HL-60 (cell line): ENCODE data around the gene NRXN2.
"Not testable (repeated sequence)": the region's sequence is repeated elsewhere in the genome, so short reads cannot be mapped to it uniquely, and the experiment has no call there.

Experiments
- DNase-seq, 2 experiments: peaks; one replicate each; pipeline ENCODE4 v3.0.0-alpha.2; 2010 to 2020; ENCODE audit warnings: low read depth in 1 of 2, low spot score in 1 of 2
- H3K27ac ChIP-seq: fragments of 250-450 bp; sonication (Bioruptor Pico); replicated peaks from 2 replicates; pipeline ENCODE4 v1.5.1; 2020; ENCODE audit warnings: mild to moderate bottlenecking, moderate library complexity
- H3K27me3 ChIP-seq: fragments of 250-450 bp; sonication (Bioruptor Pico); 2 replicates; pipeline ENCODE4 v1.5.1; 2021; ENCODE audit warnings: mild to moderate bottlenecking, moderate library complexity; ENCODE audit not compliant: insufficient read depth, poor library complexity, severe bottlenecking
- H3K4me3 ChIP-seq: replicated peaks from 2 replicates; pipeline ENCODE4 v1.5.1; 2011; ENCODE audit warnings: mild to moderate bottlenecking, control low read depth, low read length; ENCODE audit not compliant: insufficient read depth
- GABPA ChIP-seq: IDR thresholded peaks from 2 replicates; pipeline ENCODE4 v1.6.1; 2012; ENCODE audit warnings: low read depth
- POLR2AphosphoS5 ChIP-seq: IDR thresholded peaks from 2 replicates; pipeline ENCODE4 v1.6.1; 2012; ENCODE audit warnings: low read depth
- REST ChIP-seq: IDR thresholded peaks from 2 replicates; pipeline ENCODE4 v1.6.1; 2012; ENCODE audit warnings: low read depth; ENCODE audit not compliant: insufficient replicate concordance
- SPI1 ChIP-seq: IDR thresholded peaks from 2 replicates; pipeline ENCODE4 v1.6.1; 2012; ENCODE audit warnings: low read depth, mild to moderate bottlenecking, borderline replicate concordance
- TF ChIP-seq, protein P1 (sequence below): IDR thresholded peaks from one replicate; pipeline ENCODE4 v1.5.1; 2011; ENCODE audit warnings: low read length, control low read depth, inconsistent platforms; ENCODE audit not compliant: insufficient read depth

The NRXN2 gene

GRCh38 chr11:64597671-64598101 is 125.3 kb downstream of the NRXN2 start:
- no peak for DNase-seq
- no peak overlapping the region for H3K27ac ChIP-seq
- TF ChIP-seq POLR2AphosphoS5 (no peak), GABPA (no peak), SPI1 (no peak), REST (no peak)
- TF ChIP-seq, protein P1, sequence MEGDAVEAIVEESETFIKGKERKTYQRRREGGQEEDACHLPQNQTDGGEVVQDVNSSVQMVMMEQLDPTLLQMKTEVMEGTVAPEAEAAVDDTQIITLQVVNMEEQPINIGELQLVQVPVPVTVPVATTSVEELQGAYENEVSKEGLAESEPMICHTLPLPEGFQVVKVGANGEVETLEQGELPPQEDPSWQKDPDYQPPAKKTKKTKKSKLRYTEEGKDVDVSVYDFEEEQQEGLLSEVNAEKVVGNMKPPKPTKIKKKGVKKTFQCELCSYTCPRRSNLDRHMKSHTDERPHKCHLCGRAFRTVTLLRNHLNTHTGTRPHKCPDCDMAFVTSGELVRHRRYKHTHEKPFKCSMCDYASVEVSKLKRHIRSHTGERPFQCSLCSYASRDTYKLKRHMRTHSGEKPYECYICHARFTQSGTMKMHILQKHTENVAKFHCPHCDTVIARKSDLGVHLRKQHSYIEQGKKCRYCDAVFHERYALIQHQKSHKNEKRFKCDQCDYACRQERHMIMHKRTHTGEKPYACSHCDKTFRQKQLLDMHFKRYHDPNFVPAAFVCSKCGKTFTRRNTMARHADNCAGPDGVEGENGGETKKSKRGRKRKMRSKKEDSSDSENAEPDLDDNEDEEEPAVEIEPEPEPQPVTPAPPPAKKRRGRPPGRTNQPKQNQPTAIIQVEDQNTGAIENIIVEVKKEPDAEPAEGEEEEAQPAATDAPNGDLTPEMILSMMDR: no peak
- no peaks in the 10 kb centered on the region for H3K27me3 ChIP-seq
- no peak overlapping the region for H3K4me3 ChIP-seq

- H3K27ac ChIP-seq, H3K4me3 ChIP-seq, H3K27me3 ChIP-seq, DNase-seq: not testable (repeated sequence)
Observed at GRCh38 chr11:64595922-64596321, 127.1 kb downstream of the NRXN2 start.

DNA sequence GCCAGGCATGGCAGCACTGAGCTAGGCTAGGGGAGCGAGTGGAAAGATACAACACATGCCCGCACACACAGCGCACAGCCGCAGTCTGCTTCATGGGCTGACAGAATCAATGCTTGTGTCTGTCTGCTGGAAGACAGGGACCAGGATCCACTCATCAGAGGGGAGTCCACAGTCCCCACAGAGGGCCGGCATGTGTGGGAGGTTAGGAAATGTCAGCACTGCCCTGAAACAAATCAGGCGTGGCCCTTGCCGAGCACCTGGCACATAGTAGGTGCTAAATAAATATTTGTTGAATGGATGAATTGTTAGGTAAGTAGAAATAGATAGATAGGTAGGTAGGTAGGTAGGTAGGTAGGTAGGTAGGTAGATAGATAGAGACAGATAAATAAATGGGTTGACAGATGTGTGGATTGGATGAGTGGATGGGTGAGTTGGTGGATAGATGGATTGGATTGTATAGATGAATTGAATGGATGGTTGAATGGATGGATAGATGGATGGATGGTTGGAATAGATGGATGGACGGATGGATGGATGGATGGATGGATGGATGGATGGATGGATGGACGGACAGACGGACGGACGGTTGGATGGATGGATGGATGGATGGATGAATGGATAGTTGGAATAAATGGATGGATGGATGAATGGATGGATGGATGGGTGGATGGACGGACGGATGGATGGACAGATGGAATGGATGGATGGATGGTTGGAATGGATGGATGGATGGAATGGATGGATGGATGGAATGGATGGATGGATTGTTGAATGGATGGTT is 128.6 kb downstream of the NRXN2 start:
- H3K27ac ChIP-seq: no peak overlapping the region
- no peaks in the 10 kb centered on the region for H3K27me3 ChIP-seq
- no peak overlapping the region for H3K4me3 ChIP-seq
- no peak for DNase-seq
- TF ChIP-seq POLR2AphosphoS5 (no peak), GABPA (no peak)

DNA sequence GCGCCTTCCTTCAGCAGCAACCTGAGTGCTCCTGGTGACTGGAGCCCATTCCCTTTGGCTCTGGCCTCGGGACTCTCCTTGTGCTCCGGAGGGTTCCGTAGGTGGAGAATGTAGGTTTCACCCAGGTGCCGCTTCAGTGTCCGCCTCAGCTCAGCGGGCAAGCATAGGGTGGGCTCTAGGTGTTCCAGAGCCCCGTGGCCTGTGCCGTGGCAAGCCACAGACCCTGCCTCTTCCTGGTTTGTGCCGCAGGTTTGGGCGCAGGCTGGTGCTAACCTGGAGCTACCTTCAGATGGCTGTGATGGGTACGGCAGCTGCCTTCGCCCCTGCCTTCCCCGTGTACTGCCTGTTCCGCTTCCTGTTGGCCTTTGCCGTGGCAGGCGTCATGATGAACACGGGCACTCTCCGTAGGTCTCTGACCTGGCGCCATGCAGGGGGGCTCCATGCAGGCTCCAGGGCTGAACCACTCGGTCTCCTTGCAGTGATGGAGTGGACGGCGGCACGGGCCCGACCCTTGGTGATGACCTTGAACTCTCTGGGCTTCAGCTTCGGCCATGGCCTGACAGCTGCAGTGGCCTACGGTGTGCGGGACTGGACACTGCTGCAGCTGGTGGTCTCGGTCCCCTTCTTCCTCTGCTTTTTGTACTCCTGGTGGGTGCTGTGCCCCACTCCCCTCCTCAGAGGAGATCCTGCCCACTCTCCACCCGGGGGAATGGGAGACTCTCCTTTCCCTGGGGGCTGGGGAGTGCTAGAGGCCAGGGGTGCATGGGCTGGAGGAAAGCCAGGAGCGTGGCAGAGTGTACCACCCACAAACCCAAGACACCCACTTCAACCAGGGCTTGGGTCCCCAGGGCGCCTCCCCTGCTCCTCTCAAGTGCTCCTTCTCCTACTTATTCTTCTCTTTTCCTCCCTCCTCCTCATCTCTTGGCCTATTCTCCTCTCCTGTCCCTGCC is 129.6 kb downstream of the NRXN2 start:
- no peak for DNase-seq
- H3K27ac ChIP-seq: no peak overlapping the region
- TF ChIP-seq REST: no peak
- TF ChIP-seq GABPA: no peak
- TF ChIP-seq SPI1: no peak
- no peak for TF ChIP-seq POLR2AphosphoS5
- TF ChIP-seq, protein P1: no peak
- H3K4me3 ChIP-seq: no peak overlapping the region
- no peaks in the 10 kb centered on the region for H3K27me3 ChIP-seq
